IPS-18a (cell line): Measurements from ENCODE around the gene NR1D1.

Experiments
- H3K27ac ChIP-seq: one replicate; pipeline ENCODE4 v1.5.1; 2013; ENCODE audit warnings: low read length
- H3K27me3 ChIP-seq: one replicate; pipeline ENCODE4 v1.6.1; 2013; ENCODE audit warnings: mild to moderate bottlenecking, low read length; ENCODE audit not compliant: control insufficient read depth, insufficient read depth
- H3K36me3 ChIP-seq: one replicate; pipeline ENCODE4 v1.6.1; 2013; ENCODE audit warnings: low read depth, low read length; ENCODE audit not compliant: control insufficient read depth
- H3K4me1 ChIP-seq: one replicate; pipeline ENCODE4 v1.6.1; 2013; ENCODE audit warnings: low read depth, low read length; ENCODE audit not compliant: control insufficient read depth
- H3K4me3 ChIP-seq: one replicate; pipeline ENCODE4 v1.5.1; 2013; ENCODE audit warnings: low read length
- H3K9ac ChIP-seq: one replicate; pipeline ENCODE4 v1.6.1; 2013; ENCODE audit warnings: mild to moderate bottlenecking, low read length, moderate library complexity
- H3K9me3 ChIP-seq: one replicate; pipeline ENCODE4 v1.6.1; 2013; ENCODE audit warnings: low read depth, low read length; ENCODE audit not compliant: control insufficient read depth

Gene NR1D1

GRCh38 chr17:40122999-40123810 lies 22.8 kb upstream of the NR1D1 start:
- peak overlapping the region; percentile 88 for H3K9ac ChIP-seq
- H3K27ac ChIP-seq, result peak overlapping the region; percentile 82
- H3K27me3 ChIP-seq, result no peaks in the 10 kb centered on the region
- H3K36me3 ChIP-seq, result peaks cover 22% of the 10 kb centered on the region
- no peaks in the 10 kb centered on the region for H3K9me3 ChIP-seq
- peaks cover 4% of the 10 kb centered on the region for H3K4me1 ChIP-seq
- H3K4me3 ChIP-seq, result peak overlapping the region; percentile 95

GRCh38 chr17:40122136-40122998 lies 22.0 kb upstream of the NR1D1 start:
- Histone ChIP-seq H3K36me3 (peaks cover 15% of the 10 kb centered on the region), H3K9me3 (no peaks in the 10 kb centered on the region), H3K4me1 (peaks cover 4% of the 10 kb centered on the region), H3K9ac (peak overlapping the region; percentile 97), H3K27me3 (no peaks in the 10 kb centered on the region), H3K27ac (no peak overlapping the region), H3K4me3 (peak overlapping the region; percentile 99)

GRCh38 chr17:40121181-40122135 lies 21.1 kb upstream of the NR1D1 start, which contains the start of gene MSL1:
Gene MSL1 (plus strand): TSS chr17:40121971. CDS start chr17:40122613, 642 bp downstream.
- Histone ChIP-seq H3K4me3 (peak within 1 kb of the TSS; percentile 99), H3K9ac (peak within 1 kb of the TSS; percentile 97), H3K4me1 (peaks cover 4% of the 10 kb centered on the region)

GRCh38 chr17:40115101-40115436 lies 14.7 kb upstream of the NR1D1 start:
- H3K9ac ChIP-seq, result no peak overlapping the region
- H3K27ac ChIP-seq, result no peak overlapping the region
- H3K4me3 ChIP-seq, result no peak overlapping the region
- H3K36me3 ChIP-seq, result no peaks in the 10 kb centered on the region
- peaks cover 50% of the 10 kb centered on the region for H3K4me1 ChIP-seq
- H3K27me3 ChIP-seq, result no peaks in the 10 kb centered on the region
- no peaks in the 10 kb centered on the region for H3K9me3 ChIP-seq

More at GRCh38 chr17:40121181-40122135, 21.1 kb upstream of the NR1D1 start, which contains the start of gene MSL1:
- Histone ChIP-seq H3K27me3 (no peaks in the 10 kb centered on the region), H3K27ac (peak within 1 kb of the TSS; percentile 96), H3K36me3 (peaks cover 6% of the 10 kb centered on the region), H3K9me3 (no peaks in the 10 kb centered on the region)

GRCh38 chr17:40113907-40114245 lies 13.5 kb upstream of the NR1D1 start:
- Histone ChIP-seq H3K27me3 (no peaks in the 10 kb centered on the region), H3K9me3 (no peaks in the 10 kb centered on the region), H3K4me3 (peak overlapping the region; percentile 55), H3K36me3 (no peaks in the 10 kb centered on the region), H3K9ac (peak overlapping the region; percentile 82), H3K27ac (peak overlapping the region; percentile 97), H3K4me1 (peaks cover 58% of the 10 kb centered on the region)

GRCh38 chr17:40113110-40113906 lies 12.9 kb upstream of the NR1D1 start:
- Histone ChIP-seq H3K4me1 (peaks cover 62% of the 10 kb centered on the region), H3K9me3 (no peaks in the 10 kb centered on the region), H3K9ac (peak overlapping the region; percentile 82), H3K27ac (peak overlapping the region; percentile 97), H3K27me3 (peaks cover 2% of the 10 kb centered on the region), H3K4me3 (peak overlapping the region; percentile 55), H3K36me3 (no peaks in the 10 kb centered on the region)

- Histone ChIP-seq H3K27me3 (peaks cover 8% of the 10 kb centered on the region), H3K4me1 (peaks cover 67% of the 10 kb centered on the region), H3K9me3 (no peaks in the 10 kb centered on the region), H3K27ac (no peak overlapping the region), H3K36me3 (no peaks in the 10 kb centered on the region), H3K9ac (peak overlapping the region; percentile 28), H3K4me3 (no peak overlapping the region)
Observed at GRCh38 chr17:40112718-40113109, 12.3 kb upstream of the NR1D1 start.

- Histone ChIP-seq H3K27me3 (peaks cover 13% of the 10 kb centered on the region), H3K27ac (no peak overlapping the region), H3K36me3 (no peaks in the 10 kb centered on the region), H3K9me3 (no peaks in the 10 kb centered on the region), H3K4me3 (no peak overlapping the region), H3K9ac (no peak overlapping the region), H3K4me1 (peaks cover 71% of the 10 kb centered on the region)
Observed at GRCh38 chr17:40112191-40112711, 11.9 kb upstream of the NR1D1 start.

- H3K9me3 ChIP-seq, result no peaks in the 10 kb centered on the region
- H3K9ac ChIP-seq, result no peak overlapping the region
- H3K27me3 ChIP-seq, result peaks cover 20% of the 10 kb centered on the region
- H3K4me1 ChIP-seq, result peaks cover 79% of the 10 kb centered on the region
- no peak overlapping the region for H3K4me3 ChIP-seq
- H3K27ac ChIP-seq, result no peak overlapping the region
- H3K36me3 ChIP-seq, result no peaks in the 10 kb centered on the region
Observed at GRCh38 chr17:40111221-40112128, 11.1 kb upstream of the NR1D1 start.
